Activated B cell treated with CpG ODN at 0.5 μM for 24 hours (primary cell): ENCODE results near the gene PRPF6. TPM values are rescaled to one million over a fixed set of nuclear protein-coding genes. Genes with fewer than 3 reads are reported as not detected.

Experiments used
- ATAC-seq: fragments of 200-7000 bp; cut with Tn5 transposase; one replicate; pipeline ENCODE4 v1.10.0; 2021; ENCODE audit warnings: low read depth, mild to moderate bottlenecking, moderate library complexity
- CTCF ChIA-PET: fragments of 350-600 bp; sonication (Branson Sonifier 250); formaldehyde crosslinking; loops from one replicate; lab custom pipeline; 2021; ENCODE audit warnings: antibody characterized with exemption; lab: Charles Lee
- POLR2A ChIA-PET: fragments of 350-600 bp; sonication (Branson Sonifier 250); formaldehyde crosslinking; loops from one replicate; lab custom pipeline; 2021; ENCODE audit warnings: antibody characterized with exemption; lab: Charles Lee
- DNase-seq: peaks from one replicate; pipeline ENCODE4 v3.0.0; 2022
- H3K27ac Mint-ChIP-seq: one replicate; pipeline ENCODE4 v1.8.0; 2020; ENCODE audit warnings: mixed read lengths
- H3K27me3 Mint-ChIP-seq: one replicate; pipeline ENCODE4 v1.8.0; 2021; ENCODE audit warnings: mixed read lengths
- H3K36me3 Mint-ChIP-seq: one replicate; pipeline ENCODE4 v1.8.0; 2021; ENCODE audit warnings: low read depth, mixed read lengths
- H3K4me1 Mint-ChIP-seq: one replicate; pipeline ENCODE4 v1.8.0; 2021; ENCODE audit warnings: mixed read lengths
- H3K4me3 Mint-ChIP-seq: one replicate; pipeline ENCODE4 v1.8.0; 2020; ENCODE audit warnings: mild to moderate bottlenecking, mixed read lengths
- H3K9me3 Mint-ChIP-seq: one replicate; pipeline ENCODE4 v1.8.0; 2020; ENCODE audit warnings: mixed read lengths
- CTCF ChIP-seq: fragments of 200-600 bp; IDR thresholded peaks from one replicate; pipeline ENCODE4 v1.8.0; 2022; ENCODE audit warnings: antibody characterized with exemption, mild to moderate bottlenecking
- intact Hi-C: fragments of 100-400 bp; cut with micrococcal nuclease; formaldehyde crosslinking; loops from one replicate; pipeline ENCODE4 v1.15.1; 2024
- total RNA-seq: library from RNA; stranded (reverse); gene quantifications from 2 replicates; pipeline ENCODE4 v1.2.3, GENCODE V29; 2022

PRPF6 gene
- total RNA-seq, 1 donor from 2014 or later: 75.8 TPM

DNA sequence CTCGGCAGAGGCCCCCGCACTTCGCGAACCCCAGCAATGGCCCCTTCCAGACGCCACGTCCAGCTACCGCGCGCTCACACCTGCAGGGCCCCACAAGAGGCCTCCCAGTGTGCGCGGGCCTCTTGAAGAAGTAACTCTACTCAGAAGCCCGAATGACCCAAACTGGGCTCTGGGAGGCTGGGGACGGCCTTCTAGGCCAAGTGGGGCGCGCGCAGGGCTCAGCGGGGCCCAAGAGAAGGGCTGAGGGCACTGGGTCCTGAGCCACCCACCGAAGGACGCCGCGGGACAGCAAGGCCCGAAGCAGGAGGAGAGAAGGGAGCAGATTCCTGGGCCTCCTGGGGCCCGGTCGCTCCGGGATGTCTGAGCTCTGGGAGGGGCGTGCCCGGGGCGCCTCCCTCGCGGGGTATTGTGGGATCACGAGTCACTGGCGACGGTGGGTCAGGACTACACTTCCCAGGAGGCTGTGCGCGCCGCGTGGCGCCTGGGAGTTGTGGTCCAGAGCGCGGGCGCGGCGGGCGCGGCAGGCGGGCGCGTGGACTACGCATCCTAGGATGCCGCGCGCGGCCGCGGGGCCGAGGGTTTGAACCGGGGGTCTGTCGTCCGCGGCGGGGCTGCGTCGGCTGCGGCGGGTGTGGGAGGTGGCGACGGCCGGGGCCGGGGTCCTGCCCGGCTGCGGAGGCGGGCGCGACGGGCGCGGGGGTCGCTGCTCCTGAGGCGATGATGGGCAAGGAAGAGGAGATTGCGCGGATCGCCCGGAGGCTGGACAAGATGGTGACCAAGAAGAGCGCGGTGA is 81.9 kb downstream of the PRPF6 start, which contains the start of gene TCEA2:
Gene TCEA2 (plus strand): TSS at position 603 of the 793 bp plus-strand sequence. CDS start 115 bp downstream, at position 718.
- Mint-ChIP-seq H3K4me1 (peaks cover 51% of the 10 kb centered on the region), H3K4me3 (peak within 1 kb of the TSS; percentile 88), H3K27ac (peak within 1 kb of the TSS; percentile 67), H3K9me3 (no peaks in the 10 kb centered on the region), H3K36me3 (peaks cover 2% of the 10 kb centered on the region), H3K27me3 (no peaks in the 10 kb centered on the region)
- DNase-seq (peak; percentile 94), ATAC-seq (peak; percentile 84)
- no peak for TF ChIP-seq CTCF
- ChIA-PET CTCF (interaction anchor here (0.8 to 1.7 kb wide), 3 partner anchors 12 to 24 kb away, joined by 3 to 12 read pairs (median 6); partner anchors contain the start of gene RGS19), POLR2A (interaction anchor here (0.5 to 1.9 kb wide), 9 partner anchors 16 to 542 kb away, joined by 3 to 43 read pairs (median 6); partner anchors contain the start of genes GMEB2, LKAAEAR1, OPRL1 and PPDPF)
- intact Hi-C loops: loop anchor here (1.0 to 10.0 kb wide), 8 partner anchors 16 to 790 kb away; partner anchors contain the start of genes ARFGAP1, DNAJC5, GMEB2 and PPDPF

DNA sequence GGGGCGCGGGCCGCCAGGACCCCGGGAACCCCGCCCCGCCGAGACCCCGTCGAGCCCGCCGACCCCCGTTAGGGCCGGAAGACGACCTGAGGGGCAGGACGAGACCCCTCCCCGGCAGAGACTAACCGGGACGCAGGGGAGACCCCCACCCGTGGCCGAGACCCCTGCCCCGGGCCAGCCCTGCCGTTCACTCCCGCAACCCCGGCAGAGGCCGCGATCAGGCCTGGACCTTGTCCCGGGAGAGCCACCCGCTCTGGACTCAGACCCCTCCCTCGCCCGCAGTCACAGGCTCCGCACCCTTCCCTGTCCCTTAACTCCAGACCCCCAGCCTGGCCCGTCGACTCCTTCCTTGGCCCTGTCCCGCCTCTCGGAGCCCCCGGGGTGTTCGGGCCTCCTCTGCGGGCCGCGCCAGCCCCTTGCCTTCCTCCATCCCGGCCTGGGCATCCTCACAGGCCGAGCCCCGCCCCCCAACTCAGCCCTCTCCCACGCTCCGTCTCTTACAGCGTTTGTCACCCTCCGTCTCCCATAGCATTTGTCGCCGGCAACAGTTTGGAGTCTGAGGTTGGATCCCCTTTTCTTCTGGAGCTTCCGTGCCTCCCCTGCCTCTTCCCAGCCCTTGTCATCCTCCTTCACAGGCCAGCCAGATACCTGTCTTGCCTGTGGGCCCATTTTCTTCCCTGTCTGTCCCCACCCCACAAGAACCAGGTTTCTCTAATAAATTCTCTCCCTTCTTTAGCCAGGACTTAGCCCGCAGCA is 82.6 kb downstream of the PRPF6 start:
- ATAC-seq (no peak), DNase-seq (no peak)
- CTCF ChIA-PET: interaction anchor here (0.8 to 1.7 kb wide), 3 partner anchors 13 to 25 kb away, joined by 3 to 12 read pairs (median 6); partner anchors contain the start of gene RGS19
- POLR2A ChIA-PET: interaction anchor here (1.0 to 5.6 kb wide), 8 partner anchors 14 to 543 kb away, joined by 3 to 77 read pairs (median 6); partner anchors contain the start of genes GMEB2, LKAAEAR1, OPRL1 and PPDPF
- Mint-ChIP-seq H3K9me3 (no peaks in the 10 kb centered on the region), H3K4me1 (peaks cover 50% of the 10 kb centered on the region), H3K4me3 (peak overlapping the region; percentile 88), H3K27ac (peak overlapping the region; percentile 67), H3K36me3 (peaks cover 2% of the 10 kb centered on the region), H3K27me3 (no peaks in the 10 kb centered on the region)
- no peak for TF ChIP-seq CTCF
- intact Hi-C loops: loop anchor here (1.0 to 10.0 kb wide), 8 partner anchors 15 to 791 kb away; partner anchors contain the start of genes ARFGAP1, DNAJC5, GMEB2 and PPDPF

DNA sequence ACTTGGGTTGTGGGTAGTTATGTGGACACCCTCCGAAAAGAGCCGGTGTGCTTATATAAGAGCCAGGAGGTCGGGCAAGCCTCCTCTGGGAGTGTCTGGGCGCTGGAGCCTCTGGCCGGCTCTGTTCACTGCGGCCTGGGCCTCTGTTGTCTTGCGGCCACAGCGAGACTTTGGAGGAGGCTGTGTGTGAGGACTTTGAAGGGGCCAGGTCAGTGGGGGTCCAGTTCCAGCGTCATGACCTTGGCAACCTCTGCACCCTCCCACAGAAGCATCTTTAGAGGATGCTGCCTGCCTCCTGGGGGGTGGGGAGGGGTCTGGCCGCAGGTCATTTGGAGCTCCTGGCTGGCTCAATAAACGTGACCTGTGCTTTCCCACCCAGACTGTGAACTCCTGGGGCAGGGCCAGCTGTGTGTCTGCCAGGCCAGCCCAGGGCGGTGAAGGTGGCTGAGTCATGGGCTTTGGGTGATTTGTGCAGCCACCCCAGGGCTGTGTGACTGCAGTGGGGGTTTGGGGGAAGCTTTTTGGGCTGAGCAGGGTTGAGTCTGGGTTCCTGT is 83.3 kb downstream of the PRPF6 start:
- ATAC-seq (no peak), DNase-seq (no peak)
- ChIA-PET POLR2A (interaction anchor here (0.5 to 5.6 kb wide), 4 partner anchors 13 to 1439 kb away, joined by 5 to 77 read pairs (median 6); partner anchors contain the start of genes OPRL1, RGS19 and TPD52L2), CTCF (no interaction called here)
- intact Hi-C loops: loop anchor here (5.0 to 10.0 kb wide), 3 partner anchors 439 to 792 kb away; partner anchors contain the start of genes ARFGAP1, GMEB2 and PPDPF
- TF ChIP-seq CTCF: no peak
- Mint-ChIP-seq H3K36me3 (peaks cover 2% of the 10 kb centered on the region), H3K27me3 (no peaks in the 10 kb centered on the region), H3K27ac (peak overlapping the region; percentile 67), H3K4me3 (peak overlapping the region; percentile 88), H3K9me3 (no peaks in the 10 kb centered on the region), H3K4me1 (peaks cover 52% of the 10 kb centered on the region)

- Mint-ChIP-seq H3K9me3 (no peaks in the 10 kb centered on the region), H3K36me3 (peaks cover 2% of the 10 kb centered on the region), H3K27me3 (no peaks in the 10 kb centered on the region), H3K27ac (peak overlapping the region; percentile 78), H3K4me1 (peaks cover 58% of the 10 kb centered on the region), H3K4me3 (peak overlapping the region; percentile 52)
- intact Hi-C loops: loop anchor here (10.0 kb wide), 1 partner anchor 441 kb away; the partner anchor contains the start of gene GMEB2
- ATAC-seq (peak; percentile 9), DNase-seq (no peak)
- no peak for TF ChIP-seq CTCF
- ChIA-PET CTCF (interaction anchor here (1.4 to 2.3 kb wide), 2 partner anchors 12 to 26 kb away, joined by 8 to 12 read pairs; no protein-coding TSS in a partner anchor), POLR2A (interaction anchor here (0.6 to 5.6 kb wide), 9 partner anchors 12 to 1441 kb away, joined by 3 to 77 read pairs (median 5); partner anchors contain the start of genes GMEB2, OPRL1, RGS19 and TPD52L2)
Measured at GRCh38 chr20:64065062-64065973, 84.4 kb downstream of the PRPF6 start.
